Stimulated activated CD8-positive, alpha-beta memory T cell treated with anti-CD3 and anti-CD28 coated beads, Interleukin-7, amount 100 ng/mL, for 1 hour (primary cell): ENCODE measurements around the gene RAPGEF4.

Experiments used
- DNase-seq, 2 donors: peaks; one replicate each; pipeline ENCODE4 v3.0.0-alpha.2; 2020; ENCODE audit warnings: low read depth in 2 of 2

The RAPGEF4 gene

DNA sequence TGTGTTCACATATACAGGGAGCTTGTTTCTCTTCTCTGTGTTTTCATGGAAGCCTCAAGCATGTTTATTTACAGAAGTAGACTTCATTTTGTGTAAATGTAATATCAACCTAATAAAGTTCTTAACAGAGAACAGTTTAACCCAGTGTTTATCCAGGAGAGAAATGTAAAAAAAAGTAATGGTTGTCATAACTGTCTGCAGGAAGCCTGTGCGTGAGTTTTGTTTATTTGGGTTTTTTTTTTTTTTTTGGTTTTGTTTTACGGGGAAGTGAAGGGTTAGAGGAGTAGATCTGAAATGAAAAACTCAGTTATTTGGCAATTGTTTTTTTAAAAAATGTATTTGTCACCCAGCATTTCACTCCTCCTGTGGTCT is 124.7 kb downstream of the RAPGEF4 start:
- DNase-seq, result no peak

DNA sequence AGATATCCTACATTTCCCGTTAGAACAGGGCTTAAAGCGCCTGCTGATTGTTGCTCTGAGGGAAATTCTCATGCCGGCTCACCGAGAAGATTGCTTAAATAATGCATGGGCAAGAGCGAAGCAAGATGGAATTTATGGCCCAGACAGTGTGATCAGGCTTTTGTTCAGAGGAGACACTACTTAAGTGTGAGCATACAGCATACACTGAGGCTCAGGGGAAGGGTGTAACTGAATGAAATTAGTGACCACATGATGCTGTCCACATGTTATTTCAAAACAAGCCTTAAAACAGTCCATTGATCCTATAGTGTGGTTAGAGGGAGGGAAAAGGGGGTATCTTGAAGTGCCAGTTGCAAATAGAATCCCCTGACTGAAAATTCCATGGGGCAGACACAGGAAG is 125.5 kb downstream of the RAPGEF4 start:
- DNase-seq, result no peak

DNA sequence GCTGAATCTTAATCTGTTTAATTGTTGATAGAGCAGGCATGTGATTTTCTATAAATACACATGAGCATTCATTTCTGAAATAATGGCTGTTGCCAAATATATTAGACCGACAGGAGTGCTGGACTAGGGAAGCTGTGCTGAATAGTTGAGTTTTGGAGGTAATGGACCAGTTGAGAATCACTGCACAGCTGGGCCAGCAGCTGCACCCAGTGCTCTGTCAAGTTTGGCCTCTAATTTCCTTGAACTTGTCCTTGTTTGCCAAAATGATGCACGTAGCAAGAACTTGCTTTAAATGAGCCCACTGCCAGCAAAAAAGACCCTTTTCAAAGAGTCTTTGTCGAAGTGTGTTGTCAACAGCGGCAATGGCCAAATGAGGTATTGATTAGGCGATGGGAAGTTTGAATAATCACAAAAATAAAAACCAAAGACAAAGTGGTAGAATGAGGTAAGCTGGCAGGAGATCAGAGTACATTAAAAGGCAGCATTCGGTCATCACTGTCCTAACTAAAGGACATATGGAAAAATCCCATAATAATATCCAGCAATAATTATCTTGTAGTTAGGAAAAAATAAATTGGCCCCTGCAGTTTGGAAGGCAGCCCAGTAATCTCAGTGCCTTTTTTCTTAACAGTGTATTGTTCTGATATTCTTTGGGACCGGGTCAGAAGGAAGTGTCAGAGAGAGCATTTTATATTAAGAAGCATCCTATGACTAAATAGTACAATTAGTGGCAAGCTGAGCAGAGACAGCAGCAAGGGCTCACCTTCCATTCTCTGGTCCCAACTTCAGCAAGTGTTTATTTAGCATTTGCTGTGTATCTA is 126.2 kb downstream of the RAPGEF4 start:
- DNase-seq, result no peak

DNA sequence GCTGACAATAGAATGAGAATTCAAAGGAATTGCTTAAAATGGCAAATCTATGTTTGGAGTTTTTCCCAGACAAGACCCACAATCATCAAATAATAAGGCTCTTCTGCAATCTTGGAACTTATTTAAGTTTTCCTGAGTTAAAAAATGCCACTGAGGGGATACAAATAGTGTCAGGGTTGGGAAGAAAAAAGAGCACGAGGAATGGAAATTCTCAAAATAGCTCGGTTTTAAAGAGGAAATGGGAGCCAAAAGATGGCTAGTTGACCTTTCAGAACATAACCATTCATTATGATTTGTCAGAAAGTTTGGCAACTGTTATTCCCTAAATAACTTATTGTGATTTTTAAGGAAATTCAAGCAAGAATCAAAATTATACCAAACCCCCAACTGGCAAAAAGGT is 127.7 kb downstream of the RAPGEF4 start:
- DNase-seq, result no peak

DNA sequence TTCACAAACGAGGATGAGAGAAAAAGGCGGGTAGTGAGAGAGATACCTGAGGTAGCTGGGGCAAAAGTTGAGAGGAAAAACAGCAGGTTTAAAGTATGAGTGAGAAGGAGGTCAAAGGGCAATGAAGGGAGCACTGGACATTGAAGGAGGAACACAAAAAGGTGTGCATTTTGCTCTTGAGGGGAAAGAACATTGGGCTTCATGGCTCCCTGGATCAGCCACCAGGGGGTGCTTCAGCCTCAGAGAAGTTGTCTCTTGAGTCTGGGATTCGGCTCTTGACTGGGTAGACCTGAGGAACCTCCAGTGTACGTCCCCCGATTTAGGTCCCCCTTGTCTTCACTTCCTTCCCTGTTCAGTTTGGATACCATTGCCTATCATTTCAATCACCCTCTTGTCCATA is 128.5 kb downstream of the RAPGEF4 start:
- peak in 1 of 2 donors; percentile 3 for DNase-seq

DNA sequence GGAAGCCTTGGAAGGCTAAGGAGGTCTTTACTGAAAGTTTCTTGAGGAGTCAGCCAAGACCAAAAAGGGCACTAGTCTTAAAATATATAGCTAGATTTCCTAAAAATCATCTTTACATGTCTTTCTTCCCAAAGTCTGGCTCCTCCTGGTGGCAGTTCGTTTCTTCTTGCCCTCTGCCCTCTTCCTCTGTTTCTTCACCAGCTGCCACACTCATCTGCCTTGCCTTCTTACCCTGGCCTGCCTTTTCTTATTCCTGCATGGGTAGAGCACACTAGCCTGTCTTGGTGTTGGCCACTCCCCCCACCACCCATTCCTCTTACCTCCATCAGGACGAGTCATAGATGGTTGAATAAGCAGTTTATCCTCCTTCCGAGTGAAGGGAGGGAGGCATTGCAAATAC is 129.8 kb downstream of the RAPGEF4 start:
- DNase-seq, result no peak

DNA sequence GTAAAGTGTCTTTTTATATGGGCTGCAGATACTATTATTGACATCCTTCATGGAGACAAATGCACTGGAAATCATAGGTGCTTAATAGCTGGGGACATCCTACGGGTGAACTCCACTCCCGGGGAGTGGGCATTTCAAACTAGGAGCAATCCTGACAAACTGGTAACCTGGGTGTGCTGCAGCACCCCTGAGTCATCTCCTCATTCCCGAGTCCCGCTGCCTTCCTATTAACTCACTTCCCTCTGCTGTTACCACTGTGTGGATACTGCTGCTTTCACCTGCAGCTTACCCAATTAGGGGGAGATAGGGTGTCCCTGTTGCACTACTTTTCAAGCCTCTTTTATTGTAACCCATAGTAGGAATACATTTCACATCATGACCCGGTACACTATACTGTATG is 134.2 kb downstream of the RAPGEF4 start:
- DNase-seq, result no peak

DNA sequence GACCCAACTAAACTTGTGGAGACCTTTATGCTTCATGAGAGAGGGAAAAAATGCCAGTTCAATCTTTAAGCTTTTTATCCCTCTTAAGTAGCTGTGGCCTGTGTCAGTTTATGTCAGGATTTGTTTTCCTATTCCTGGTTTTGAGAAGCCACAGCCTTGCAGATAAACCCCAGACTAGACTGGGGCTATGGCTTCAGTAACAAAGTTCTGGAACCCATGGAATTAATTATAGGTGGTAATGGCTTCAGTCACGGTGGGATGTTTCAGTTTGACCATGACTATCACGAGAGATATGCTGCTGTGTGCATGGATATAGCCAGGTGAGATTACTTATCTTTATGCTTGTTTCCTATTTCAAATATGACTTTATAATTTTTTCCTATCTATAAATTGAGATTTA is 134.8 kb downstream of the RAPGEF4 start:
- no peak for DNase-seq

DNA sequence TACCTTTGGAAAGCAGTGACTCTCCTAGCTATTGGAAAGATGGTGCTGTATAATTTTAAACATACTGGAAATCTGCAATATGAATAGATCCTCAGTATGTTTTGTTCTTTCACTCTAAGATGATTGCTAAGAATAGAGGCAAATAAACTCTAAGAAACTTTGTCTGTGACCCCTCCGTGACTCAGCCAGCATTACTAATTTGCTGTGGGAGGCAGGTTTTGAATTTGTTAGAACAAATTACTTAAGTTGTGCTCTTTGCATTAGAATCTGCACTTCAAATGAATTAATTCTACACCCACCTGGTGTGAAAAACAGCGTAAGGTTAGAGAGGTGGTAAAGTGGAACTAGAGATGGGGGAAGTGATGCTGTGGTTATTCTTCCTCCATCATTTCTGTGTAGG is 142.2 kb downstream of the RAPGEF4 start:
- DNase-seq, result no peak

DNA sequence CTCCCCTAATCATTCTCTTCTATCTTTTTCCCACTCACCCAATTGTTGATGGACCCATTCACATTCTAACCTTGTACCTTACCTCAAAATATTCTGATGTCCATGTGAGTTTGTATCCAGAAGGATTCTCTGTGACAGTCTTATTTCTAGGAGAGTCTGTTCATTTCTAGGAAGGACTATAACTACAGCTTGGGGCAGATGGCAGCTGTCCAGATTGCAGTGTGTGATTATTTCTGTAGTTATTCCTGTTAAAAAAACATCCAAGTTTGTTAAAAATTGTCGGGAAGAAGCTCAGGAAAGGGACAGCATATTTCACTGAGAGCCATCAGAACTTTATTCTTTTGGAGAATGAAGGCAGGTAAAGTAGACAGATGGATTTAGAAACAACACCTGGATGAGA is 142.6 kb downstream of the RAPGEF4 start:
- DNase-seq, result no peak

DNA sequence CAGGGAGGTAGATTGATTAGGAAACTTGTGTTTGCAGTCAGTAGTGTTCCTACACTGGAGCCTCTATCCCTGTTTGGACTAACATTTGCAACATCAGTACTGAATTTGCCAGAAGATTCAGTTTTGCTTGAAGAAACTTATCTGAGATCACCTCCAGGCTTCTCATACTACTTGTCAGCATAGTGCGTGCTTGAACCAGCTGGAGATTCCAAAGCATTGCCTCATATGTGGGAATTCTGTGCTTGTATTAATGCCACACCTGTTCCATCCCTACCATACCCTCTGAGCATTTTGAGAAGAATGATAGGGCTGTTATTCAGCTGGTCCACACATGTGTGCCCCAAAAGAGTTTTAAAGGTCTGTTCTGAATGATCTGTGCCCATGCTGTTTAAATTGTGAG is 148.7 kb downstream of the RAPGEF4 start:
- no peak for DNase-seq

DNA sequence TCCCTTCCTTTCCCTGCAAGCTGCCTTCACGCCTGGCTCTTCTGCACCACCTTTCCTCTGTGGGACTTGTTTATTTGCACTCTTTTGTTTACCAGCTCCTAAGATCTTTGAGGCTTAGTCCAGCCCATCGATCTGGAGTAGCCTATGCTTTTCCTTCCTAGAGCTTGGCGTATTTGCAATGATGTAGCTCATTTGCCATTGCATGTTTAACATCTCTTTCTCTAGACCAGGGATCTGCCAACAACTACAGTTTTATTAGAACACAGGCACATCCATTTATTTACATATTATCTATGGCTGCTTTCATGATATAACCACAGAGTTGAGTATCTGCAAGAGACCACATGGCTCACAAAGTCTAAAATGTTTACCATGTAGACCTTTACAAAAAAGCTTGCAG is 150.4 kb downstream of the RAPGEF4 start:
- DNase-seq, result no peak

DNA sequence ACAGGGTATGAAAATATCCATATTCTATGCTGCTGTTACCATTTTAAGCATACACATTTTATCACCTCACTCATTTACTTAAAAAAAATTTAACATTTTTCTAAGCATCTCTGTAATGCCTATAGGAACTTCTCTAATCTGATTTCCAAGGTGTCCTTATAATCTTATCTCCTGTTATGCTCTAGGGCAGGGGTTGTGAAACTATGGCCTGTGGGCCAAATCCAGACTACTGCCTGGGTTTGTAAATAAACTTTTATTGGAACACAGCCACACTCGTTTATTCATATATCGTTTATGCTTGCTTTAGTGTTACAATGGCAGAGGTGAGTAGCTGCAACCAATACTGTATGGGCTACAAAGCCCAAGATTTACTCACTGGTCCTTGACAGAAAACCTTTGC is 151.6 kb downstream of the RAPGEF4 start:
- DNase-seq, result no peak

DNA sequence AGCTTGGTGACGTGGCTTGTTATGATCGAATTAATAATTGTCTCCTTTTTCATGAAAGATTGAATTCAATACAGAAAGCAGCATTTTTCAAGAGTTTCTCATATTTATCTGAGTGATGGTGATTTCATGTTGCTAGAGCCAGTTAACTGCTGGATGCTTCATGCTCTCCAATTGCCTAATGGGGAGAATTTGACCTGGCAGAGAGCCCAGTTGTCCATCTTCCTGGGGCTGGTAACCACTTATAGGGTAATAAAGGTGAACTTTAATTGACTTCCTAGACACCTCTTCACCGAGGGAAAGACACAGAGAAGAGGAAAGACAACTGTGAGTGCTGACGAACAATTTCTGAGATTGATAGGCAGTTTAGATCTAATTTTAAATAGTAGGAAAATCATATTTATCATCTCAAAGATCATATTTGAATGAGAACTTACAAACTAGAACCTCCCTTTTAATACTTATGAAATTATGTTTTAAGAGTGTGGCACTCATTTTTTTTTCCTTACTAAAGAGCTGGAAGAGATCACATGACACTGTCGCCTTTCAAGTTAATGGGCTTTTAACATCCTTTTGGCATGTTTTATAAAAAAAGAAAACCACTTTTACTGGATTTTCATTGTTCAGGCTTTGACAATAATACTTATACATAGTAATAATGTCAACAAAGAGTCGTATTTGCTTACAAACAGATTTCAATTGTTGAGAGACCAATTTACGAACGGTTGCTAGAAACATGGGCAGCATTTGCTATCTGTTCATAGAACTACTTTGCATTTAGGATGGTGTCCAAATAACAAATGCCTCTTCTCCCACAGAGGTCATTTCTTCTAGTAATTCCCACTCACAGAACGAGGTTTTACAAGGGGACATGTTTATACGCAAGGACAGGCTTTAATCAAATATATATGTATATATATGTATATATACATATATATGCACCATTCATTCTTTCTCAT is 153.3 kb downstream of the RAPGEF4 start:
- DNase-seq, result no peak

DNA sequence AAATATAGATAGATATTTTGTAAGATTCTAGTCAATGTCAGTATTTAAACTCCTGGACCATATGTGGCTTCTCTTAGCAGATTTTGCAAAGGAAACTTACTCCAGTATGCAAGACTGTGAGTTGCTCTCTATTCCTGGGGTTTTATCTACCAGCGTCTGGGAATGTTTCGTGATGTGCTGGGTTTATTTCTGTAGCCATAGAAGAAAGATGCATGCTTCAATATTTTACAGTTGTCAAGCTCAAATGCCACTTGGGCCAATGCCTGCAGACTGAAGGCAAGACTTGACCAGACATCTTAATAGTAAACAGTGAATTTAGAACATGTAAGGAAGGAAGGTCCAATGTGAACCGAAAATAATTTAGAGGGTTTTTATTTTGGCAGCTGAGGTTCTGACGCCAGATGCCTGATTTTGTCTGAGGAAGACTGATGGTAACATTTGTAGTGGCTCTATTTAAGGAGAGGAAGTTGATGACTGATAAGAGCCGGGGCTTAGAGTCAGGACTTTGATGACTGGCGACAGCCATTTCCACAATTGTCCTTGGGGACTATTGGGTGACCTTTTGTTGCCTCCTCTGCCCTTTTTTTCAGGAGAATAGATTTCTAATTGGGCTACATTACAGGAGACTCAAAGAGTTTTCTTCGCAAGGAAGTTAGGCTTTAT is 154.3 kb downstream of the RAPGEF4 start:
- no peak for DNase-seq

DNA sequence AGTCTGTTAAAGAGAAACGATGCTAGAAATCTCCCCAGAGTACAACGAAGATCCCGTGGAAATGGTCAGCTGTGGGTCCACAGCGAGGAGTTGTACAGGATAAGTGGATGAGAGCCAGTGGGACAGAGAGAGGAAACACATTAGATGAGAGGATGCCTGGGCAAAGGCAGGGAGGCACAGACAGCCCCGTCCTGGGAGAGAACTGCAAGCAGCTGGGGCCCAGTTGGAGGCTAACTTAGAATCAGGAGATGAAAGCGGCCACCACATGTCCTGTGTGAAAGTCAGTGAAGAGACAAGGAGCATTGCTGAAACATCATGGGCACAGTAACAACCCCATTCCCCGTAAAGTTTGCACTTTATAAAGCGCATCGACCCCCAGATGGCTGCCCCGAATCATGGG is 157.5 kb downstream of the RAPGEF4 start:
- DNase-seq, result no peak

DNA sequence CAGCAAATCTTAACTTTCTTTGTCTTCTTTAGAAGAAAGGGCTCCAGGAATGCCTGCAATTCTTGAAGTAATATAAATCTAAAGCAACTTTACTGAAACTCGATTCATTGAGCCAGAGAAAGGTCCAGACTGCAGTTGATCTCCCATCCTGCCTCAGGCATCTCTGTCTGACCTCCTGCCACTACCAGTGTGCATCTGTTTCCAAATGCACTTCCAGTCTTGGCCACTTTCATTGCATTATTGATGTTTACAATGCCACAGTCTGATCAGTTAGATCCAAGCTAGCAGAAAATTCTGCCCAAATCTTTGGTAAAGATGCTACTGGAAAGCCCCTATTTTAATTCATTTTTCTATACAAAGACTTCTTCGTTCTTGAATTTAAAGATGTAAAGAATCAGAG is 158.0 kb downstream of the RAPGEF4 start:
- DNase-seq, result no peak

DNA sequence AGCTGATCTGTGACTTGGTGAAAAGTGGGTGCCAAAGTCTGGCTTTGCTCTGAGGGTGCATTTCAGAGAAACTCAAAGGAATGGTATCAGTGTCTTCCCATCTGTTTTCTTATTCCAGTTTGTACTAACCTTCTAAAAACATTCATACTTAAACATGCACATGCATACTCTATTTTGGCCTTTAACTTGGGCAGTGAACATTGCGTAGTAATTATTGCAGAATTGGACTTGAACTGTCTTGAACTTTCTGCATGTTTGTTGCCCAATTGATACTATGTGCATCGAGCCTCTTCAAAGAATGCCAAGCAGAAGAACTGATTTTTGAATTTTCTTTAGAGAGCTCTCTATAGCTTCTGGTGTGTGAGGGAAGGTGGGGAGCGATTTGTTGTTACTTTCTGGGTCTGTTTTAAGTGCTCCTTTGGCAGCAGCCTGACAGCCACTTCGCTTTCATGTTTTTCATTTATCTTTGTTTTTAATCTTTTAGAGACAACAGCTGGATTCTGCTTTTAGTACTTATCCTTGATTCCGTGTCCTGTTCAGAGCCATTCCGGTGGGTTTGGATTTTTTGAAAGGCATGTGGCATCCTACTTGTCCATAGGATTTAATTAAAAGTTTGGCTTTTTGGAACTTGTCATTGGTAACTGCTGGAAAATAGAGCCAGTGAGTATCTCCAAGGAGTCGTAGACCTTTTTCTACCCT is 159.2 kb downstream of the RAPGEF4 start:
- DNase-seq, result no peak

DNA sequence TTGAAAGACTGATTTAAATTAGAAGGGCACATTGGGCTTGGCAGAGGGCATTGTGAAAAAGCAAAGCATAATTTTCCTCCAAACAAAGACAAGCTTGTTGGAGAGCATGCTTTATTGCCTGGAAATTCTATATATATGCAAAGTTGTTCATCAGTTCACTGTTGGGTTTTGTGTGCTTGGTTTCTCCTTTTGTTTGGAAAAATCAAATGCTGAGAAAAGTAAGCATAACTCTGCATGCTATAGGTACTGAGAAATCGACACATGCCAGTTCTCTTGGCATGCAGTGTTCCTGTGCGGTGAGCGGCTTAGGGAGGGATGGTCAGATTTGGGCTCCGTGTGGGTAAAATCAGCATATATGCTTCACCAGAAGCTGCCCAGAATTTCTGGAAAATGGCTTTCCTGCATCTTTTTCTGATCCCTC is 161.0 kb downstream of the RAPGEF4 start:
- no peak for DNase-seq

DNA sequence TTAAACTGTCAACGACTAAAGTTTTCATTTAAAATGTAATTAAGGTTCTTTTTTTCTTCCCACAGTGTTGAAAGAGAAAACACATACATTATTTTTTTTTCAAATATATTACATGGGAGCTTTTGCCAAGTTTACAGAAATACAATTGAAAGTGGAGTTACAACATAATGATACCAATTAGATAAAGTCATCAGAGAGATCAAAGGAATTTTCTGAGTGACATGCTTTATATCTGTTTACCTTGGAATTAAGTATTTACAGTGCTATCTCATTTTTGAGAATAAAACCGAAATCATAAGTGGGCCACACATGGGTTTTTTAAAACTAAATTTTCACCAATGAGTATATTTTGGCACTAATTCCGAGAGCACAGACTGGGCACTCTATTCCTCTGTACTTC is 165.2 kb downstream of the RAPGEF4 start:
- DNase-seq, result no peak

DNA sequence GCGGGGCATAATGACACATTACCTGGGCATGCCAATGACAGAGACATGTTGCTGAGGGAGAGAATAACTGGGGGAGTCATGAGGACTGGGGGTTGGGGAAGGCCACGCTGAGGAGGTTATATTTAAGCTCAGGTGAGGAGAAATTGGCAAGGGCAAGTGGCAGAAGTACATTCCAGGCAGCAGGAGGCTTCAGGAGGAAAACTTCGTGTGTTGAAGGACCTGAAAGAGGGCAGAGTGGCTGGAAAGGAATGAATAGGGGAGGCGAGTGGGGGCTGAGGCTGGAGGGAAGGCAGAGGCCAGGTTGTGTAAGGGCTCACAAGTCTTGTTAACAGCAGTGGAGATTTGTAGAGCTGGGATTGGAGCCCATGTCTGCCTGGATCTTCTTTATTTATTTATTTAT is 166.3 kb downstream of the RAPGEF4 start:
- no peak for DNase-seq

DNA sequence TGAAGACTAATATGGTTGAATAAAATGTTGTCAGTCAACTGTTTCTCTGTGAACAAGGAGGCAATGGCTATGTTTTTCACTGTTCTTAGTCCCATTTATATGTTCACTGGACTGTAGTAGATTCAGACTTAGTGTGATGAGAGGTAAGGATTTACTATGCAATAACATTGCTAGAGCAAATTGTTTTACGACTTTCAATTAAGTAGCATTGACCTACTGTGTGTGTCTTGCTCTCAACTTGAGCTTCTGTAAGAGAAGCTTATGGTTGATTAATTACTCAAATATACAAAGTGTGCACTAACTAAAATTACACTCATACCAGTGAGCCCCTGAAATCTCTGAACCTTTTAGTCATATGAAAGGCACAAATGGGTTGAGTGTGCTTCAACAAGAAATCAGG is 168.6 kb downstream of the RAPGEF4 start:
- DNase-seq, result no peak
